ENCODE results near the gene DHRS3.

DNA sequence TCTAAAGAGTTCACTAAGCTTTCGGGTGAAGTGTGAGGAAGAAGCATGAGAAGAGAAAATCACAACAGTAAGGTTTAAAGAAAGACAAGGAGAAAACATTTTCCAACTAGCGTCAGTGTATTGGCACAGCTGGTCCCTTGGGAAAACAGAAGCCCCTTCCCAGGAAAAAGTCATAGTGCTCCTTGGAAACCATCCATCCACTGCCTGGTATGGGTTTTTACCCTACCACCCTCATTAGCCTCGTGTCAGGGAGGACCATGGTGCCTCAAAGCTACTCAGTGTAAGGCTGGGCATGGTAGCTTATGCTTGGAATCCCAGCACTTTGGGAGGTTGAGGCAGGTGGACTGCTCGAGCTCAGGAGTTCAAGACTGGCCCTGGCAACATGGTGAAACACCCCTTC, 38.6 kb upstream of the DHRS3 start:
- TF ChIP-seq POLR2AphosphoS5 (IDR thresholded peaks at IDR 0.05) = no peak
- TF ChIP-seq, protein P1, sequence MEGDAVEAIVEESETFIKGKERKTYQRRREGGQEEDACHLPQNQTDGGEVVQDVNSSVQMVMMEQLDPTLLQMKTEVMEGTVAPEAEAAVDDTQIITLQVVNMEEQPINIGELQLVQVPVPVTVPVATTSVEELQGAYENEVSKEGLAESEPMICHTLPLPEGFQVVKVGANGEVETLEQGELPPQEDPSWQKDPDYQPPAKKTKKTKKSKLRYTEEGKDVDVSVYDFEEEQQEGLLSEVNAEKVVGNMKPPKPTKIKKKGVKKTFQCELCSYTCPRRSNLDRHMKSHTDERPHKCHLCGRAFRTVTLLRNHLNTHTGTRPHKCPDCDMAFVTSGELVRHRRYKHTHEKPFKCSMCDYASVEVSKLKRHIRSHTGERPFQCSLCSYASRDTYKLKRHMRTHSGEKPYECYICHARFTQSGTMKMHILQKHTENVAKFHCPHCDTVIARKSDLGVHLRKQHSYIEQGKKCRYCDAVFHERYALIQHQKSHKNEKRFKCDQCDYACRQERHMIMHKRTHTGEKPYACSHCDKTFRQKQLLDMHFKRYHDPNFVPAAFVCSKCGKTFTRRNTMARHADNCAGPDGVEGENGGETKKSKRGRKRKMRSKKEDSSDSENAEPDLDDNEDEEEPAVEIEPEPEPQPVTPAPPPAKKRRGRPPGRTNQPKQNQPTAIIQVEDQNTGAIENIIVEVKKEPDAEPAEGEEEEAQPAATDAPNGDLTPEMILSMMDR (IDR thresholded peaks at IDR 0.05) = no peak
